Heart right ventricle (tissue), 16 donors: ENCODE results near the gene CSNK1A1L. TPM values are rescaled to one million over a fixed set of nuclear protein-coding genes. Genes with fewer than 3 reads are reported as not detected.
A peak's percentile ranks its signal among the peaks of the same experiment; 100 is the strongest.

Experiments used
- ATAC-seq, 8 donors: fragments of 200-7000 bp; cut with Tn5 transposase; one replicate each; pipeline ENCODE4 v1.9.1; 2020; ENCODE audit warnings: mild to moderate bottlenecking in 8 of 8, moderate library complexity in 8 of 8, moderate number of reproducible peaks in 1 of 8
- DNase-seq, 2 donors: peaks; one replicate each; pipeline ENCODE4 v3.0.0-alpha.2; 2020
- H3K27ac ChIP-seq, 10 donors: fragments of 200-600 bp; sonication (generic) in 2 of 10; one replicate each; pipeline versions ENCODE4 v1.5.0 to v1.8.0; 2020 to 2022; ENCODE audit warnings: mild to moderate bottlenecking in 3 of 10
- H3K27me3 ChIP-seq, 7 donors: fragments of 200-600 bp; one replicate each; pipeline ENCODE4 v1.8.0; 2021 to 2022; ENCODE audit warnings: mild to moderate bottlenecking in 2 of 7
- H3K36me3 ChIP-seq, 9 donors: fragments of 200-600 bp; sonication (generic) in 1 of 9; one replicate each; pipeline versions ENCODE4 v1.5.0 to v1.8.0; 2020 to 2022; ENCODE audit warnings: mild to moderate bottlenecking in 2 of 9
- H3K4me1 ChIP-seq, 9 donors: fragments of 200-600 bp; sonication (generic) in 1 of 9; one replicate each; pipeline versions ENCODE4 v1.5.0 to v1.8.0; 2020 to 2022; ENCODE audit warnings: mild to moderate bottlenecking in 4 of 9
- H3K4me3 ChIP-seq, 10 donors: fragments of 200-600 bp; sonication (generic) in 2 of 10; one replicate each; pipeline versions ENCODE4 v1.5.0 to v1.8.0; 2020 to 2022; ENCODE audit warnings: mild to moderate bottlenecking in 7 of 10, moderate library complexity in 2 of 10
- H3K9me3 ChIP-seq, 11 donors: fragments of 200-600 bp in 10 of 11; sonication (generic) in 2 of 11; one replicate each; pipeline versions ENCODE4 v1.5.0 to v1.8.0; 2013 to 2022; ENCODE audit warnings: mild to moderate bottlenecking in 2 of 11, control low read depth in 1 of 11, moderate library complexity in 1 of 11
- CTCF ChIP-seq, 9 donors: fragments of 200-600 bp; sonication (generic) in 2 of 9; IDR thresholded peaks; one replicate each; pipeline versions ENCODE4 v1.5.0 to v1.8.0; 2021 to 2022; ENCODE audit warnings: antibody characterized with exemption in 9 of 9, mild to moderate bottlenecking in 5 of 9, moderate library complexity in 1 of 9
- WGBS, 2 donors: extraction: QIAGEN DNeasy Blood & Tissue Kit; methylation state at CpG; one replicate each; pipeline ENCODE4 v1.1.7; 2013; ENCODE audit warnings: inconsistent platforms in 1 of 2; 5-methylcytosine and 5-hydroxymethylcytosine counted together
- intact Hi-C, 10 donors: fragments of 100-400 bp; cut with DNase I; formaldehyde crosslinking; loops; one replicate each; pipeline versions ENCODE4 v1.11.1 to v1.14.2; 2022
- polyA plus RNA-seq, 2 donors: library from polyadenylated mRNA; stranded (reverse); fragments of 200-250 nt; gene quantifications; one replicate each; pipeline ENCODE4 v1.2.3, GENCODE V29; 2013
- total RNA-seq, 10 donors: library from RNA; stranded (reverse); fragmentation: NEBNext Ultra II Directional in 3 of 10; extraction: Animal tissue kit (Norgen Biotek cat#: 25700) in 3 of 10; gene quantifications; one replicate each; pipeline versions ENCODE4 v1.2.1 to v1.2.4, GENCODE V29; 2021 to 2023
- donor health status: Arrhythmogenic right ventricular cardiomyopathy.
- donor health status: ischemic (EF 13 %, LVEDD 7.1; RV severe dilation, severe dysfunction).
- donor health status: healthy with polysubstance abuse.
- donor health status: DM: no; HTN: yes; CAD: no.
- donor health status: DM: no; HTN: no; CAD: no.
- donor health status: ischemic (EF 25% LVEDD 6.9; RV normal size, moderate dysfunction).
- donor health status: ischemic (EF 25% LVEDD 5.7; RV mildly dilated, moderate dysfunction).
- donor health status: healthy.
- donor health status: DM: yes; HTN: yes; CAD: no.
- donor health status: Ischemic cardiomyopathy.
- donor health status: ischemic (EF 35%, LVEDD 5.7; RV mildly dilated, moderate dysfunction).
- donor health status: nonischemic (EF 11% LVEDD 7.7; RV severe dilation, severe dysfunction).
- donor health status: DM: yes; HTN: yes; CAD: no.
- donor health status: PGD.
- donor health status: ischemic (EF 29% LVEDD 5.4; RV normal size, mild dysfunction).
- donor health status: nonischemic (EF 23%, LVEDD 6.1; RV moderate dilation, normal function).

Gene CSNK1A1L
- total and polyA plus RNA-seq, 12 donors: not detected

- Histone ChIP-seq H3K27ac (no peak overlapping the region), H3K27me3 (no peaks in the 10 kb centered on the region), H3K36me3 (no peaks in the 10 kb centered on the region), H3K9me3 (no peaks in the 10 kb centered on the region), H3K4me3 (no peak overlapping the region), H3K4me1 (no peaks in the 10 kb centered on the region)
- TF ChIP-seq CTCF (IDR thresholded peaks at IDR 0.05): no peak
- DNase-seq: no peak
- intact Hi-C loops: loop anchor here in 5 of 10 donors (10.0 kb wide), 2 partner anchors 528 to 1508 kb away; no protein-coding TSS in a partner anchor
- WGBS, 2 donors: 95 to 97% methylated on average over 2 of the region's 2 CpGs
- no peak for ATAC-seq
Observed at GRCh38 chr13:37076818-37077217, 28.6 kb downstream of the CSNK1A1L start.

- ATAC-seq (no peak), DNase-seq (no peak)
- H3K36me3 ChIP-seq: no peaks in the 10 kb centered on the region
- no peak for TF ChIP-seq CTCF (IDR thresholded peaks at IDR 0.05)
- no peaks in the 10 kb centered on the region for H3K4me1 ChIP-seq
- WGBS, 2 donors: 70 to 89% methylated on average over 2 of the region's 2 CpGs
- no peak overlapping the region for H3K27ac ChIP-seq
- no peaks in the 10 kb centered on the region for H3K27me3 ChIP-seq
- H3K4me3 ChIP-seq: no peak overlapping the region
- H3K9me3 ChIP-seq: no peaks in the 10 kb centered on the region
- intact Hi-C loops: loop anchor here in 6 of 10 donors (2.0 to 10.0 kb wide), 3 partner anchors 528 to 1510 kb away; no protein-coding TSS in a partner anchor
Observed at GRCh38 chr13:37075164-37075563, 30.3 kb downstream of the CSNK1A1L start.

GRCh38 chr13:37074703-37075102, 30.8 kb downstream of the CSNK1A1L start:
- ATAC-seq (peak in 2 of 8 donors; percentile 46 to 62), DNase-seq (no peak)
- no peak overlapping the region for H3K4me3 ChIP-seq
- no peaks in the 10 kb centered on the region for H3K36me3 ChIP-seq
- peak; percentile 15 to 61 (median 47) for TF ChIP-seq CTCF (IDR thresholded peaks at IDR 0.05)
- no peaks in the 10 kb centered on the region for H3K9me3 ChIP-seq
- no peaks in the 10 kb centered on the region for H3K27me3 ChIP-seq
- intact Hi-C loops: loop anchor here in 6 of 10 donors (2.0 to 10.0 kb wide), 3 partner anchors 528 to 1510 kb away; no protein-coding TSS in a partner anchor
- H3K4me1 ChIP-seq: no peaks in the 10 kb centered on the region
- 0 to 3% methylated on average over 1 of the region's 1 CpG for WGBS, 2 donors
- H3K27ac ChIP-seq: no peak overlapping the region

- H3K4me1 ChIP-seq: no peaks in the 10 kb centered on the region
- no peak overlapping the region for H3K4me3 ChIP-seq
- no peaks in the 10 kb centered on the region for H3K36me3 ChIP-seq
- intact Hi-C loops: loop anchor here in 5 of 10 donors (10.0 kb wide), 2 partner anchors 533 to 1513 kb away; no protein-coding TSS in a partner anchor
- no peak overlapping the region for H3K27ac ChIP-seq
- ATAC-seq: no peak
- no peaks in the 10 kb centered on the region for H3K27me3 ChIP-seq
- H3K9me3 ChIP-seq: no peaks in the 10 kb centered on the region
- no peak for DNase-seq
- no peak for TF ChIP-seq CTCF (IDR thresholded peaks at IDR 0.05)
- WGBS, 2 donors: 69 to 80% methylated on average over 4 of the region's 4 CpGs
Observed at GRCh38 chr13:37072024-37072423, 33.4 kb downstream of the CSNK1A1L start.
